Measurements from ENCODE around the gene LDB2. TPM values are rescaled to one million over a fixed set of nuclear protein-coding genes. Genes with fewer than 3 reads are reported as not detected.

LDB2 gene
- polyA plus RNA-seq, 2 of the 4 experiments (the other 2 are of a cell fraction): not detected

DNA sequence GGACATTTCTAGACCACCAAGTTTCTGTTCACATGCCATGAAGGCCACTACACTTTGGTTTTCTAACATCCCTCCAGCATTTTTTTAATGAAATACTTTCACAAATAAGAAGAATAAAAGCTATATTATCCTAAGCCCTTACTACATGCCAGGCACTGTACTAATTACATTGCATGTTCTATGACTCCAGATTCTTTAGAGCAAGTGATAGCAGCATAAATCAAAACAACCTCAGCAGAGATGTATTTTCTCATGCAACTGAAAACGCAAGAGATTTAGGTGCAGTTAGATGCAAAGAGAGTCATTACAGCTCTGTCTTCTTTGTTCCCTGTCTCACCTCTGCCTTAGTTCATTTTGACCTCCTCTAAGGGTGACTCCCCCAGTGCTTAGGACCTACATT lies 230.0 kb downstream of the LDB2 start:
- H3K9me3 ChIP-seq: no peaks in the 10 kb centered on the region
- ChIA-PET POLR2A (no interaction called here), CTCF (no interaction called here)
- FAIRE-seq (no peak), DNase-seq (ENCODE audit: low read depth in 1 of 2, low spot score in 1 of 2) (no peak), ATAC-seq (no peak)
- no peak overlapping the region for H3K4me3 ChIP-seq
- WGBS (ENCODE audit: missing lambda C conversion rate): 0% methylated on average over 1 of the region's 1 CpG
- H3K4me2 ChIP-seq: no peak overlapping the region
- no peak overlapping the region for H3K27ac ChIP-seq
- H3K4me1 ChIP-seq: no peaks in the 10 kb centered on the region
- TF ChIP-seq RCOR1 (IDR thresholded peaks at IDR 0.05; ENCODE audit: low read depth, low read length): no peak
- TF ChIP-seq JUN (IDR thresholded peaks at IDR 0.05): no peak
- TF ChIP-seq EHMT2 (IDR thresholded peaks at IDR 0.05; ENCODE audit: low read depth): no peak
- no peak for TF ChIP-seq FOSL2 (IDR thresholded peaks at IDR 0.05)
- no peak for TF ChIP-seq FOSL2 (CRISPR knock-in tag; IDR thresholded peaks at IDR 0.05)
- no peak for TF ChIP-seq RARB (CRISPR knock-in tag; IDR thresholded peaks at IDR 0.05)
- no peak for TF ChIP-seq ZSCAN20 (CRISPR knock-in tag; IDR thresholded peaks at IDR 0.05)
- TF ChIP-seq CEBPB (IDR thresholded peaks at IDR 0.05): no peak
- TF ChIP-seq SREBF2 (IDR thresholded peaks at IDR 0.05): no peak
- TF ChIP-seq, protein P1, sequence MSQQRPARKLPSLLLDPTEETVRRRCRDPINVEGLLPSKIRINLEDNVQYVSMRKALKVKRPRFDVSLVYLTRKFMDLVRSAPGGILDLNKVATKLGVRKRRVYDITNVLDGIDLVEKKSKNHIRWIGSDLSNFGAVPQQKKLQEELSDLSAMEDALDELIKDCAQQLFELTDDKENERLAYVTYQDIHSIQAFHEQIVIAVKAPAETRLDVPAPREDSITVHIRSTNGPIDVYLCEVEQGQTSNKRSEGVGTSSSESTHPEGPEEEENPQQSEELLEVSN (IDR thresholded peaks at IDR 0.05; ENCODE audit: borderline replicate concordance, low read depth): no peak
- TF ChIP-seq ZNF302 (CRISPR knock-in tag; IDR thresholded peaks at IDR 0.05): no peak
- TF ChIP-seq, protein P2, sequence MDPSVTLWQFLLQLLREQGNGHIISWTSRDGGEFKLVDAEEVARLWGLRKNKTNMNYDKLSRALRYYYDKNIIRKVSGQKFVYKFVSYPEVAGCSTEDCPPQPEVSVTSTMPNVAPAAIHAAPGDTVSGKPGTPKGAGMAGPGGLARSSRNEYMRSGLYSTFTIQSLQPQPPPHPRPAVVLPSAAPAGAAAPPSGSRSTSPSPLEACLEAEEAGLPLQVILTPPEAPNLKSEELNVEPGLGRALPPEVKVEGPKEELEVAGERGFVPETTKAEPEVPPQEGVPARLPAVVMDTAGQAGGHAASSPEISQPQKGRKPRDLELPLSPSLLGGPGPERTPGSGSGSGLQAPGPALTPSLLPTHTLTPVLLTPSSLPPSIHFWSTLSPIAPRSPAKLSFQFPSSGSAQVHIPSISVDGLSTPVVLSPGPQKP (IDR thresholded peaks at IDR 0.05; ENCODE audit: low read depth, low read length): no peak
- TF ChIP-seq TP53 (CRISPR knock-in tag; IDR thresholded peaks at IDR 0.05): no peak
- no peak for TF ChIP-seq NPAS2 (CRISPR knock-in tag; IDR thresholded peaks at IDR 0.05; ENCODE audit: borderline replicate concordance)
- no peak for TF ChIP-seq BHLHE40 (IDR thresholded peaks at IDR 0.05; ENCODE audit: low read depth, low read length)
- no peak for TF ChIP-seq HOXA7 (CRISPR knock-in tag; IDR thresholded peaks at IDR 0.05)
- no peak for TF ChIP-seq MYC (IDR thresholded peaks at IDR 0.05; ENCODE audit: borderline replicate concordance, low read length)
- no peak for TF ChIP-seq JUNB (IDR thresholded peaks at IDR 0.05)
- TF ChIP-seq POLR2A (IDR thresholded peaks at IDR 0.05; ENCODE audit: low read length): no peak

DNA sequence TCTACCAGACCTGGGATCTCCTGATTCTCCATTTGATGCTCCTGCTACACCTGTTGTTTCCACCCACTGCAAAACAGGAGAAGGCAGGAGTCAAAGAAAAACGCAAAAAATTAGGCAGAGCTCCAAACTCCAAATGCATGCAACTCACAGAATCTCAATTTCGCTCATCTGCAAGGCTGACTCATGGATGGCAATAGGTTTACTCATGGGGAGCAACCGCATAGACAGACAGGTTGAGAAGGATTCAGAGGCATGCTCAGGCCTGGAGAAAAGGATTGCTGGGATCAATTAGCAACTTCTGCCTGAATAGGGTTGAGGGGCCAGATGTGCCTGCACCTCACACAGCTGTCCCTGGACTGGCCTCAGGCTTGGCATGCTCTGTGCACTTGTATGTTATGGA lies 231.0 kb downstream of the LDB2 start:
- no peak for ATAC-seq

More for the DNA sequence above, 231.0 kb downstream of the LDB2 start:
- FAIRE-seq: no peak
- no peaks in the 10 kb centered on the region for H3K4me1 ChIP-seq
- ChIA-PET POLR2A (no interaction called here), CTCF (no interaction called here)
- DNase-seq (ENCODE audit: low read depth in 1 of 2, low spot score in 1 of 2): no peak
- TF ChIP-seq, protein P3, sequence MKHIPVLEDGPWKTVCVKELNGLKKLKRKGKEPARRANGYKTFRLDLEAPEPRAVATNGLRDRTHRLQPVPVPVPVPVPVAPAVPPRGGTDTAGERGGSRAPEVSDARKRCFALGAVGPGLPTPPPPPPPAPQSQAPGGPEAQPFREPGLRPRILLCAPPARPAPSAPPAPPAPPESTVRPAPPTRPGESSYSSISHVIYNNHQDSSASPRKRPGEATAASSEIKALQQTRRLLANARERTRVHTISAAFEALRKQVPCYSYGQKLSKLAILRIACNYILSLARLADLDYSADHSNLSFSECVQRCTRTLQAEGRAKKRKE (CRISPR knock-in tag; IDR thresholded peaks at IDR 0.05; ENCODE audit: low read depth): no peak
- no peak for TF ChIP-seq POLR2AphosphoS2 (conservative IDR thresholded peaks at IDR 0.05; ENCODE audit: low read length)
- TF ChIP-seq RCOR1 (IDR thresholded peaks at IDR 0.05; ENCODE audit: low read depth, low read length): no peak
- TF ChIP-seq, protein P4, sequence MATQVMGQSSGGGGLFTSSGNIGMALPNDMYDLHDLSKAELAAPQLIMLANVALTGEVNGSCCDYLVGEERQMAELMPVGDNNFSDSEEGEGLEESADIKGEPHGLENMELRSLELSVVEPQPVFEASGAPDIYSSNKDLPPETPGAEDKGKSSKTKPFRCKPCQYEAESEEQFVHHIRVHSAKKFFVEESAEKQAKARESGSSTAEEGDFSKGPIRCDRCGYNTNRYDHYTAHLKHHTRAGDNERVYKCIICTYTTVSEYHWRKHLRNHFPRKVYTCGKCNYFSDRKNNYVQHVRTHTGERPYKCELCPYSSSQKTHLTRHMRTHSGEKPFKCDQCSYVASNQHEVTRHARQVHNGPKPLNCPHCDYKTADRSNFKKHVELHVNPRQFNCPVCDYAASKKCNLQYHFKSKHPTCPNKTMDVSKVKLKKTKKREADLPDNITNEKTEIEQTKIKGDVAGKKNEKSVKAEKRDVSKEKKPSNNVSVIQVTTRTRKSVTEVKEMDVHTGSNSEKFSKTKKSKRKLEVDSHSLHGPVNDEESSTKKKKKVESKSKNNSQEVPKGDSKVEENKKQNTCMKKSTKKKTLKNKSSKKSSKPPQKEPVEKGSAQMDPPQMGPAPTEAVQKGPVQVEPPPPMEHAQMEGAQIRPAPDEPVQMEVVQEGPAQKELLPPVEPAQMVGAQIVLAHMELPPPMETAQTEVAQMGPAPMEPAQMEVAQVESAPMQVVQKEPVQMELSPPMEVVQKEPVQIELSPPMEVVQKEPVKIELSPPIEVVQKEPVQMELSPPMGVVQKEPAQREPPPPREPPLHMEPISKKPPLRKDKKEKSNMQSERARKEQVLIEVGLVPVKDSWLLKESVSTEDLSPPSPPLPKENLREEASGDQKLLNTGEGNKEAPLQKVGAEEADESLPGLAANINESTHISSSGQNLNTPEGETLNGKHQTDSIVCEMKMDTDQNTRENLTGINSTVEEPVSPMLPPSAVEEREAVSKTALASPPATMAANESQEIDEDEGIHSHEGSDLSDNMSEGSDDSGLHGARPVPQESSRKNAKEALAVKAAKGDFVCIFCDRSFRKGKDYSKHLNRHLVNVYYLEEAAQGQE (IDR thresholded peaks at IDR 0.05): no peak
- TF ChIP-seq RAD21 (conservative IDR thresholded peaks at IDR 0.05 in 1 of 2, IDR thresholded peaks at IDR 0.05 in 1 of 2): no peak
- H3K4me3 ChIP-seq: no peak overlapping the region
- WGBS (ENCODE audit: missing lambda C conversion rate): 7% methylated on average over 3 of the region's 3 CpGs
- no peak overlapping the region for H3K27ac ChIP-seq
- H3K4me2 ChIP-seq: no peak overlapping the region
- no peaks in the 10 kb centered on the region for H3K9me3 ChIP-seq

All from A549 (cell line).